HG03097 (cell line): ENCODE results near the gene ING5.
"Not testable (repeated sequence)": the region's sequence is repeated elsewhere in the genome, so short reads cannot be mapped to it uniquely, and the experiment has no call there.

Experiments used
- ATAC-seq: cut with Tn5 transposase; IDR thresholded peaks from one replicate; pipeline ENCODE4 v1.9.1; 2021; ENCODE audit not compliant: unreplicated experiment, low FRiP score

The ING5 gene

GRCh38 chr2:241755777-241756176 lies 53.9 kb downstream of the ING5 start:
- ATAC-seq = no peak

- ATAC-seq = no peak
Measured at GRCh38 chr2:241759067-241759807, 57.4 kb downstream of the ING5 start.

- not testable (repeated sequence) for ATAC-seq
Measured at GRCh38 chr2:241759893-241760292, 58.1 kb downstream of the ING5 start.

- ATAC-seq = no peak
Measured at GRCh38 chr2:241760301-241760771, 58.5 kb downstream of the ING5 start.

GRCh38 chr2:241762321-241762932 lies 60.6 kb downstream of the ING5 start:
- ATAC-seq = no peak

GRCh38 chr2:241762933-241763369 lies 61.1 kb downstream of the ING5 start:
- no peak for ATAC-seq

- no peak for ATAC-seq
Measured at GRCh38 chr2:241763551-241764274, 61.9 kb downstream of the ING5 start.

GRCh38 chr2:241764275-241765241 lies 62.7 kb downstream of the ING5 start:
- no peak for ATAC-seq

- ATAC-seq = no peak
Measured at GRCh38 chr2:241767464-241768250, 65.8 kb downstream of the ING5 start.

GRCh38 chr2:241768251-241768711 lies 66.4 kb downstream of the ING5 start:
- ATAC-seq = no peak

- no peak for ATAC-seq
Measured at GRCh38 chr2:241768850-241769249, 67.0 kb downstream of the ING5 start.

GRCh38 chr2:241769819-241770184 lies 68.0 kb downstream of the ING5 start:
- ATAC-seq = no peak

- ATAC-seq = no peak
Measured at GRCh38 chr2:241770185-241770935, 68.5 kb downstream of the ING5 start.

GRCh38 chr2:241770936-241771285 lies 69.1 kb downstream of the ING5 start:
- no peak for ATAC-seq

- ATAC-seq = no peak
Measured at GRCh38 chr2:241771286-241772062, 69.6 kb downstream of the ING5 start.

- ATAC-seq = no peak
Measured at GRCh38 chr2:241772063-241772499, 70.2 kb downstream of the ING5 start.

GRCh38 chr2:241773511-241774418 lies 71.9 kb downstream of the ING5 start:
- no peak for ATAC-seq
